ENCODE measurements around the gene LARGE1.

- TF ChIP-seq ATF3 (IDR thresholded peaks at IDR 0.05; ENCODE audit: insufficient read depth, low read depth, low read length) (no peak), JUND (IDR thresholded peaks at IDR 0.05; ENCODE audit: low read length) (no peak), EP300 (IDR thresholded peaks at IDR 0.05; ENCODE audit: borderline replicate concordance in 1 of 2, low read depth in 2 of 2, low read length in 2 of 2) (no peak)
- TF ChIP-seq, protein P1, sequence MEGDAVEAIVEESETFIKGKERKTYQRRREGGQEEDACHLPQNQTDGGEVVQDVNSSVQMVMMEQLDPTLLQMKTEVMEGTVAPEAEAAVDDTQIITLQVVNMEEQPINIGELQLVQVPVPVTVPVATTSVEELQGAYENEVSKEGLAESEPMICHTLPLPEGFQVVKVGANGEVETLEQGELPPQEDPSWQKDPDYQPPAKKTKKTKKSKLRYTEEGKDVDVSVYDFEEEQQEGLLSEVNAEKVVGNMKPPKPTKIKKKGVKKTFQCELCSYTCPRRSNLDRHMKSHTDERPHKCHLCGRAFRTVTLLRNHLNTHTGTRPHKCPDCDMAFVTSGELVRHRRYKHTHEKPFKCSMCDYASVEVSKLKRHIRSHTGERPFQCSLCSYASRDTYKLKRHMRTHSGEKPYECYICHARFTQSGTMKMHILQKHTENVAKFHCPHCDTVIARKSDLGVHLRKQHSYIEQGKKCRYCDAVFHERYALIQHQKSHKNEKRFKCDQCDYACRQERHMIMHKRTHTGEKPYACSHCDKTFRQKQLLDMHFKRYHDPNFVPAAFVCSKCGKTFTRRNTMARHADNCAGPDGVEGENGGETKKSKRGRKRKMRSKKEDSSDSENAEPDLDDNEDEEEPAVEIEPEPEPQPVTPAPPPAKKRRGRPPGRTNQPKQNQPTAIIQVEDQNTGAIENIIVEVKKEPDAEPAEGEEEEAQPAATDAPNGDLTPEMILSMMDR (IDR thresholded peaks at IDR 0.05; ENCODE audit: control extremely low read depth in 1 of 3, insufficient read depth in 1 of 3, low read depth in 1 of 3, low read length in 3 of 3) = no peak
- TF ChIP-seq, protein P2, sequence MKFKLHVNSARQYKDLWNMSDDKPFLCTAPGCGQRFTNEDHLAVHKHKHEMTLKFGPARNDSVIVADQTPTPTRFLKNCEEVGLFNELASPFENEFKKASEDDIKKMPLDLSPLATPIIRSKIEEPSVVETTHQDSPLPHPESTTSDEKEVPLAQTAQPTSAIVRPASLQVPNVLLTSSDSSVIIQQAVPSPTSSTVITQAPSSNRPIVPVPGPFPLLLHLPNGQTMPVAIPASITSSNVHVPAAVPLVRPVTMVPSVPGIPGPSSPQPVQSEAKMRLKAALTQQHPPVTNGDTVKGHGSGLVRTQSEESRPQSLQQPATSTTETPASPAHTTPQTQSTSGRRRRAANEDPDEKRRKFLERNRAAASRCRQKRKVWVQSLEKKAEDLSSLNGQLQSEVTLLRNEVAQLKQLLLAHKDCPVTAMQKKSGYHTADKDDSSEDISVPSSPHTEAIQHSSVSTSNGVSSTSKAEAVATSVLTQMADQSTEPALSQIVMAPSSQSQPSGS (IDR thresholded peaks at IDR 0.05; ENCODE audit: low read length) = no peak
These were observed 263.3 kb downstream of the LARGE1 start for GRCh38 chr22:33656808-33657628.
